HCT116 (cell line): ENCODE measurements around the gene AFAP1L2. TPM values are rescaled to one million over a fixed set of nuclear protein-coding genes. Genes with fewer than 3 reads are reported as not detected.

Experiments
- ATAC-seq: fragments of 200-7000 bp; cut with Tn5 transposase; 2 replicates; pipeline ENCODE4 v1.9.1; 2020; ENCODE audit warnings: mild to moderate bottlenecking, moderate library complexity
- BruUV-seq: library from RNA; stranded (reverse); fragments of 400-500 nt; replicated peaks from 2 replicates; lab custom pipeline; 2021; lab: Mats Ljungman, UMichigan
- CTCF ChIA-PET: fragments of 300-600 bp; sonication (Branson Sonifier 250); formaldehyde crosslinking; loops from one replicate; lab custom pipeline; 2021; ENCODE audit warnings: antibody characterized with exemption; lab: Charles Lee
- POLR2A ChIA-PET: fragments of 300-600, 350-600 bp; sonication (Branson Sonifier 250); formaldehyde crosslinking; loops from one replicate; lab custom pipeline; 2021; ENCODE audit warnings: antibody characterized with exemption; lab: Charles Lee
- RAD21 ChIA-PET, 2 experiments: fragments of 300-600 bp; sonication (Branson Sonifier 250); formaldehyde crosslinking; loops; one replicate each; lab custom pipeline; 2023; ENCODE audit warnings: low total read pairs in 2 of 2; ENCODE audit not compliant: uncharacterized antibody in 2 of 2, unreplicated experiment in 2 of 2, low non-redundant PET in 1 of 2; lab: Charles Lee
- DNase-seq: peaks from one replicate; pipeline ENCODE4 v3.0.0-alpha.2; 2010; ENCODE audit warnings: low read depth, low spot score
- H2AFZ ChIP-seq: fragments of 200-600 bp; shearing (Covaris generic), sonication (generic); 2 replicates; pipeline ENCODE4 v1.6.1; 2017; ENCODE audit warnings: low read depth, mixed run types, mixed read lengths, antibody characterized with exemption, low read length; ENCODE audit not compliant: poor library complexity, severe bottlenecking
- H3K27ac ChIP-seq: 2 replicates; pipeline ENCODE4 v1.5.1; 2012; ENCODE audit warnings: low read depth, low read length
- H3K27me3 ChIP-seq: fragments of 200-600 bp; sonication (generic); 2 replicates; pipeline ENCODE4 v1.6.1; 2016; ENCODE audit warnings: mixed run types, low read length, mixed read lengths; ENCODE audit not compliant: insufficient read depth
- H3K36me3 ChIP-seq, 2 experiments: fragments of 200-500 bp in 1 of 2; fragments of 200-600 bp in 1 of 2; sonication (Bioruptor generic) in 1 of 2; sonication (generic) in 1 of 2; 2 replicates each; pipeline versions ENCODE4 v1.5.1 to v1.6.1; 2014 to 2016; ENCODE audit warnings: low read length in 2 of 2, inconsistent platforms in 1 of 2, mixed read lengths in 1 of 2, mixed run types in 1 of 2; ENCODE audit not compliant: insufficient read depth in 2 of 2, control insufficient read depth in 1 of 2
- H3K4me1 ChIP-seq, 2 experiments: fragments of 200-600 bp in 1 of 2; sonication (generic) in 1 of 2; 2 replicates each; pipeline versions ENCODE4 v1.5.1 to v1.6.1; 2012 to 2017; ENCODE audit warnings: low read length in 2 of 2, inconsistent platforms in 1 of 2, mild to moderate bottlenecking in 1 of 2, mixed read lengths in 1 of 2, mixed run types in 1 of 2, moderate library complexity in 1 of 2; ENCODE audit not compliant: insufficient read depth in 2 of 2, control insufficient read depth in 1 of 2
- H3K4me2 ChIP-seq: fragments of 200-600 bp; sonication (generic); 2 replicates; pipeline ENCODE4 v1.6.1; 2017; ENCODE audit warnings: mixed run types, low read length, mixed read lengths
- H3K4me3 ChIP-seq, 2 experiments: fragments of 200-600 bp in 1 of 2; sonication (generic) in 1 of 2; replicated peaks in 1 of 2; 2 replicates each; pipeline ENCODE4 v1.5.1; 2011 to 2016; ENCODE audit warnings: low read length in 2 of 2, control low read depth in 1 of 2, low read depth in 1 of 2, mild to moderate bottlenecking in 1 of 2, mixed read lengths in 1 of 2, mixed run types in 1 of 2
- H3K79me2 ChIP-seq: fragments of 200-600 bp; sonication (generic); 2 replicates; pipeline ENCODE4 v1.6.1; 2017; ENCODE audit warnings: mild to moderate bottlenecking, mixed run types, low read length, moderate library complexity, mixed read lengths; ENCODE audit not compliant: insufficient read depth
- H3K9ac ChIP-seq: fragments of 200-600 bp; sonication (generic); 2 replicates; pipeline ENCODE4 v1.6.1; 2016; ENCODE audit warnings: low read length, mixed read lengths
- H3K9me2 ChIP-seq: fragments of 200-600 bp; sonication (generic), shearing (Covaris generic); 2 replicates; pipeline ENCODE4 v1.6.1; 2017; ENCODE audit warnings: mixed run types, mild to moderate bottlenecking, moderate library complexity; ENCODE audit not compliant: insufficient read depth
- H3K9me3 ChIP-seq, 2 experiments: fragments of 200-500 bp in 1 of 2; fragments of 200-600 bp in 1 of 2; sonication (Bioruptor generic) in 1 of 2; sonication (generic) in 1 of 2; 2 replicates each; pipeline ENCODE4 v1.6.1; 2014 to 2017; ENCODE audit warnings: low read length in 2 of 2, mixed read lengths in 2 of 2, inconsistent platforms in 1 of 2, low read depth in 1 of 2, mild to moderate bottlenecking in 1 of 2, mixed run types in 1 of 2, moderate library complexity in 1 of 2; ENCODE audit not compliant: control insufficient read depth in 1 of 2, insufficient read depth in 1 of 2
- H4K20me1 ChIP-seq: fragments of 200-600 bp; sonication (generic), shearing (Covaris generic); 2 replicates; pipeline ENCODE4 v1.6.1; 2017; ENCODE audit warnings: mixed run types, mild to moderate bottlenecking, moderate library complexity; ENCODE audit not compliant: insufficient read depth
- CBX3 ChIP-seq: IDR thresholded peaks from 2 replicates; pipeline ENCODE4 v1.6.1; 2012; ENCODE audit warnings: low read depth
- CEBPB ChIP-seq: IDR thresholded peaks from 2 replicates; pipeline ENCODE4 v1.6.1; 2012; ENCODE audit warnings: low read depth
- EGR1 ChIP-seq: IDR thresholded peaks from 2 replicates; pipeline ENCODE4 v1.6.1; 2012; ENCODE audit warnings: low read depth
- EZH2phosphoT487 ChIP-seq: fragments of 200-600 bp; IDR thresholded peaks from 2 replicates; pipeline ENCODE4 v1.6.1; 2018; ENCODE audit warnings: antibody characterized with exemption, borderline replicate concordance
- FOSL1 ChIP-seq: IDR thresholded peaks from 2 replicates; pipeline ENCODE4 v1.6.1; 2012; ENCODE audit warnings: low read depth
- POLR2A ChIP-seq: IDR thresholded peaks from 2 replicates; pipeline ENCODE4 v1.7.0; 2011; ENCODE audit warnings: borderline replicate concordance; ENCODE audit not compliant: insufficient read depth, insufficient read length; ENCODE audit errors: extremely low read depth
- RAD21 ChIP-seq: IDR thresholded peaks from 2 replicates; pipeline ENCODE4 v1.6.1; 2012; ENCODE audit warnings: low read depth, mild to moderate bottlenecking
- SP1 ChIP-seq: IDR thresholded peaks from 2 replicates; pipeline ENCODE4 v1.6.1; 2012; ENCODE audit warnings: low read depth
- SRF ChIP-seq: IDR thresholded peaks from 2 replicates; pipeline ENCODE4 v1.6.1; 2012; ENCODE audit warnings: low read depth
- YY1 ChIP-seq: IDR thresholded peaks from 2 replicates; pipeline ENCODE4 v1.6.1; 2011; ENCODE audit warnings: low read length, low read depth, moderate library complexity, mild to moderate bottlenecking; ENCODE audit not compliant: insufficient replicate concordance; ENCODE audit errors: extremely low read depth
- intact Hi-C: fragments of 100-400 bp; cut with micrococcal nuclease; formaldehyde crosslinking; loops from 2 replicates; pipeline ENCODE4 v1.10.0; 2022
- total RNA-seq: library from RNA; stranded (reverse); gene quantifications from one replicate; pipeline ENCODE4 v1.2.1, GENCODE V29; 2021; ENCODE audit not compliant: unreplicated experiment
- TF ChIP-seq, protein P1 (sequence below), 3 experiments: fragments of 200-600 bp in 1 of 3; sonication (generic) in 1 of 3; IDR thresholded peaks in 2 of 3; conservative IDR thresholded peaks in 1 of 3; 2 replicates each; pipeline ENCODE4 v1.5.1; 2012 to 2017; ENCODE audit warnings: low read depth in 2 of 3, low read length in 2 of 3, antibody characterized with exemption in 1 of 3, borderline replicate concordance in 1 of 3, control low read depth in 1 of 3, mild to moderate bottlenecking in 1 of 3, mixed read lengths in 1 of 3, mixed run types in 1 of 3, moderate library complexity in 1 of 3; ENCODE audit not compliant: insufficient read depth in 1 of 3
- TF ChIP-seq, protein P2 (sequence below): IDR thresholded peaks from 2 replicates; pipeline ENCODE4 v1.6.1; 2012
- TF ChIP-seq, protein P3 (sequence below): IDR thresholded peaks from 2 replicates; pipeline ENCODE4 v1.6.1; 2012; ENCODE audit warnings: low read depth

Gene AFAP1L2
- total RNA-seq, 1 experiment from 2014 or later = 0.93 TPM

DNA sequence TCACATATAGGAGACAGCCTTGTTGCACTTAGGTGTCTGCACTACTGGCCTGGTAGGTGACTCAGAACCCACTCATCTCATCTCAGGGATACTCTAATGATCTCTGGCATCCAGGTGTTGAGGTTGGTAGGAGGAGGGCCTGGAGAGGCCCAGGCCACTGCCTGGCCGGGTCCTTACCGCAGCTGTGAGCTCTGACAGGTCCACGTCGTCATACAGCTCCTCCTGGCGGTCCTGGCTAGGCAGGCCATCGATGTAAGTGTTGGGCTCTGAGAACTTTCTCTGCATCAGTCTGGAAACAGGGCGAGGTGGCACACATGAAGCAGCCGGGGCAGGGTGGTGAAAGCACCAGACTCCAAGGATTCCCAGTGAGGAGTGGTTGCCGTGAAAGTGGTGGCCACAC, 103.1 kb downstream of the AFAP1L2 start:
- Histone ChIP-seq H3K9me3 (peaks cover under 1 to 3% of the 10 kb centered on the region in 2 experiments; a peak in 2 of 4 replicates), H3K27ac (no peak overlapping the region), H3K27me3 (no peaks in the 10 kb centered on the region), H3K4me3 (no peak overlapping the region), H4K20me1 (no peaks in the 10 kb centered on the region)
- RAD21 ChIA-PET = no interaction called here
- BruUV-seq = no TSS peak
- DNase-seq = no peak
- POLR2A ChIA-PET = no interaction called here
- no peak for TF ChIP-seq SRF
- TF ChIP-seq YY1 = no peak
- TF ChIP-seq, protein P1, sequence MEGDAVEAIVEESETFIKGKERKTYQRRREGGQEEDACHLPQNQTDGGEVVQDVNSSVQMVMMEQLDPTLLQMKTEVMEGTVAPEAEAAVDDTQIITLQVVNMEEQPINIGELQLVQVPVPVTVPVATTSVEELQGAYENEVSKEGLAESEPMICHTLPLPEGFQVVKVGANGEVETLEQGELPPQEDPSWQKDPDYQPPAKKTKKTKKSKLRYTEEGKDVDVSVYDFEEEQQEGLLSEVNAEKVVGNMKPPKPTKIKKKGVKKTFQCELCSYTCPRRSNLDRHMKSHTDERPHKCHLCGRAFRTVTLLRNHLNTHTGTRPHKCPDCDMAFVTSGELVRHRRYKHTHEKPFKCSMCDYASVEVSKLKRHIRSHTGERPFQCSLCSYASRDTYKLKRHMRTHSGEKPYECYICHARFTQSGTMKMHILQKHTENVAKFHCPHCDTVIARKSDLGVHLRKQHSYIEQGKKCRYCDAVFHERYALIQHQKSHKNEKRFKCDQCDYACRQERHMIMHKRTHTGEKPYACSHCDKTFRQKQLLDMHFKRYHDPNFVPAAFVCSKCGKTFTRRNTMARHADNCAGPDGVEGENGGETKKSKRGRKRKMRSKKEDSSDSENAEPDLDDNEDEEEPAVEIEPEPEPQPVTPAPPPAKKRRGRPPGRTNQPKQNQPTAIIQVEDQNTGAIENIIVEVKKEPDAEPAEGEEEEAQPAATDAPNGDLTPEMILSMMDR (IDR thresholded peaks at IDR 0.05 in 2 of 3, conservative IDR thresholded peaks at IDR 0.05 in 1 of 3; ENCODE audit: borderline replicate concordance in 1 of 3, insufficient read depth in 1 of 3, low read depth in 2 of 3, low read length in 2 of 3) = peak in 2 of 3 experiments; percentile 12 to 24; a peak in 1 of 6 replicates
- TF ChIP-seq, all 23 proteins: peak for 1
- ATAC-seq = peak; percentile 10
- no peak overlapping the region for H2AFZ ChIP-seq
- H3K9me2 ChIP-seq = no peaks in the 10 kb centered on the region
- no peaks in the 10 kb centered on the region for H3K36me3 ChIP-seq
- H3K79me2 ChIP-seq = no peaks in the 10 kb centered on the region
- intact Hi-C loops = loop anchor here (5.0 kb wide), 1 partner anchor 401 kb away; no protein-coding TSS in a partner anchor
- no peak overlapping the region for H3K4me2 ChIP-seq
- CTCF ChIA-PET = no interaction called here
- H3K4me1 ChIP-seq = peaks cover 6 to 9% of the 10 kb centered on the region in 2 experiments
- H3K9ac ChIP-seq = no peak overlapping the region

DNA sequence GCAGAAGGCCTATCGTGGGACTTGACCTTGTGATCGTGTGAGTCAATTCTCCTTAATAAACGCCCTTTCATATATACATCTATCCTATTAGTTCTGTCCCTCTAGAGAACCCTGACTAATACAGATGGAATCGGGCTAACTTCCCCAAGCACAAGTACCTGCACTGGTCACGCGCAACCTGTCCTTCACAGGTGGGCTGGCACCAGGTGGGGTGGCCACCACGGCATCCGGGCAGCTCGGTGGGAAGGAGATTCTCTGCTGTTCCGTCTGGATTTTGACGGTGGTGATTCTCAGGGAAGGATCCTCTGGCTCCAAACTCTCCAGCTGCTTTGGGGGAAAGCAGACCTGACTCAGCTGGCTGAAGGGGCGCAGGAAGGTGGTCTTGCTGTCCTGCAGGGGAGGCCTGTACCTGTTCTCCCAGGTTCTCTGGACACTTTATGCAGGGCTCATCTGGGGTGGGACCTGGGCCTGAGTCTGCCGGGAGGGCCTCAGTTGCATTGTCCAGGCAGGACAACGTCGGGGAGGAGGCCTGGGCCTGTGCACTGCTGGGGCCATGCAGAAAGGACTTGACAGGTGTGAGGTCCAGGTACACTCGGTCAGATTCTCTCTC, 104.2 kb downstream of the AFAP1L2 start:
- no peaks in the 10 kb centered on the region for H3K79me2 ChIP-seq
- H3K9me3 ChIP-seq = peaks cover 9 to 13% of the 10 kb centered on the region in 2 experiments; a peak in 3 of 4 replicates
- H3K36me3 ChIP-seq = no peaks in the 10 kb centered on the region
- no peak overlapping the region for H3K4me2 ChIP-seq
- BruUV-seq = no TSS peak
- H2AFZ ChIP-seq = no peak overlapping the region
- ChIA-PET RAD21 (no interaction called here), CTCF (no interaction called here), POLR2A (no interaction called here)
- H3K27ac ChIP-seq = no peak overlapping the region
- H3K27me3 ChIP-seq = no peaks in the 10 kb centered on the region
- TF ChIP-seq, protein P2, sequence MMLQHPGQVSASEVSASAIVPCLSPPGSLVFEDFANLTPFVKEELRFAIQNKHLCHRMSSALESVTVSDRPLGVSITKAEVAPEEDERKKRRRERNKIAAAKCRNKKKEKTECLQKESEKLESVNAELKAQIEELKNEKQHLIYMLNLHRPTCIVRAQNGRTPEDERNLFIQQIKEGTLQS = no peak
- TF ChIP-seq CBX3 (no peak), SP1 (no peak), POLR2A (no peak), RAD21 (no peak), FOSL1 (no peak), CEBPB (no peak), EGR1 (no peak), EZH2phosphoT487 (no peak)
- TF ChIP-seq, protein P3, sequence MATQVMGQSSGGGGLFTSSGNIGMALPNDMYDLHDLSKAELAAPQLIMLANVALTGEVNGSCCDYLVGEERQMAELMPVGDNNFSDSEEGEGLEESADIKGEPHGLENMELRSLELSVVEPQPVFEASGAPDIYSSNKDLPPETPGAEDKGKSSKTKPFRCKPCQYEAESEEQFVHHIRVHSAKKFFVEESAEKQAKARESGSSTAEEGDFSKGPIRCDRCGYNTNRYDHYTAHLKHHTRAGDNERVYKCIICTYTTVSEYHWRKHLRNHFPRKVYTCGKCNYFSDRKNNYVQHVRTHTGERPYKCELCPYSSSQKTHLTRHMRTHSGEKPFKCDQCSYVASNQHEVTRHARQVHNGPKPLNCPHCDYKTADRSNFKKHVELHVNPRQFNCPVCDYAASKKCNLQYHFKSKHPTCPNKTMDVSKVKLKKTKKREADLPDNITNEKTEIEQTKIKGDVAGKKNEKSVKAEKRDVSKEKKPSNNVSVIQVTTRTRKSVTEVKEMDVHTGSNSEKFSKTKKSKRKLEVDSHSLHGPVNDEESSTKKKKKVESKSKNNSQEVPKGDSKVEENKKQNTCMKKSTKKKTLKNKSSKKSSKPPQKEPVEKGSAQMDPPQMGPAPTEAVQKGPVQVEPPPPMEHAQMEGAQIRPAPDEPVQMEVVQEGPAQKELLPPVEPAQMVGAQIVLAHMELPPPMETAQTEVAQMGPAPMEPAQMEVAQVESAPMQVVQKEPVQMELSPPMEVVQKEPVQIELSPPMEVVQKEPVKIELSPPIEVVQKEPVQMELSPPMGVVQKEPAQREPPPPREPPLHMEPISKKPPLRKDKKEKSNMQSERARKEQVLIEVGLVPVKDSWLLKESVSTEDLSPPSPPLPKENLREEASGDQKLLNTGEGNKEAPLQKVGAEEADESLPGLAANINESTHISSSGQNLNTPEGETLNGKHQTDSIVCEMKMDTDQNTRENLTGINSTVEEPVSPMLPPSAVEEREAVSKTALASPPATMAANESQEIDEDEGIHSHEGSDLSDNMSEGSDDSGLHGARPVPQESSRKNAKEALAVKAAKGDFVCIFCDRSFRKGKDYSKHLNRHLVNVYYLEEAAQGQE = no peak
- no peaks in the 10 kb centered on the region for H3K9me2 ChIP-seq
- H4K20me1 ChIP-seq = no peaks in the 10 kb centered on the region
- intact Hi-C loops = loop anchor here (5.0 kb wide), 1 partner anchor 402 kb away; no protein-coding TSS in a partner anchor
- peaks cover 6 to 9% of the 10 kb centered on the region in 2 experiments for H3K4me1 ChIP-seq
- ATAC-seq (no peak), DNase-seq (no peak)
- no peak overlapping the region for H3K4me3 ChIP-seq
- H3K9ac ChIP-seq = no peak overlapping the region
